Esophagus muscularis mucosa (tissue), 4 donors: Measurements from ENCODE around the gene FXYD4. TPM values are rescaled to one million over a fixed set of nuclear protein-coding genes. Genes with fewer than 3 reads are reported as not detected.

Experiments used
- DNase-seq: peaks from one replicate; pipeline ENCODE4 v3.0.0-alpha.2; 2017; ENCODE audit errors: extremely low spot score
- H3K27ac ChIP-seq, 4 donors: fragments of 200-600 bp; sonication (generic); replicated peaks in 1 of 4; 1 replicate in 3 of 4; 2 replicates in 1 of 4; pipeline ENCODE4 v1.5.1; 2016 to 2019; ENCODE audit warnings: mild to moderate bottlenecking in 1 of 4
- H3K27me3 ChIP-seq, 4 donors: fragments of 200-600 bp; sonication (generic); one replicate each; pipeline versions ENCODE4 v1.5.1 to v1.6.0; 2016 to 2019
- H3K36me3 ChIP-seq, 4 donors: fragments of 200-600 bp; sonication (generic); one replicate each; pipeline ENCODE4 v1.5.1; 2016 to 2019
- H3K4me1 ChIP-seq, 4 donors: fragments of 200-600 bp; sonication (generic); one replicate each; pipeline ENCODE4 v1.5.1; 2016 to 2019
- H3K4me3 ChIP-seq, 4 donors: fragments of 200-600 bp; sonication (generic); 1 replicate in 2 of 4; 2 replicates in 2 of 4; pipeline ENCODE4 v1.5.1; 2016 to 2019; ENCODE audit warnings: mild to moderate bottlenecking in 4 of 4, moderate library complexity in 1 of 4
- H3K9me3 ChIP-seq, 4 donors: fragments of 200-600 bp; sonication (generic); 1 replicate in 3 of 4; 2 replicates in 1 of 4; pipeline ENCODE4 v1.5.1; 2016 to 2019
- CTCF ChIP-seq, 3 experiments: fragments of 200-600 bp in 2 of 3; fragments of 450-650 bp in 1 of 3; sonication (generic) in 2 of 3; IDR thresholded peaks; one replicate each; pipeline ENCODE4 v1.5.1; 2017 to 2019; ENCODE audit warnings: antibody characterized with exemption in 3 of 3, mild to moderate bottlenecking in 2 of 3, moderate library complexity in 1 of 3
- EP300 ChIP-seq: sonication (generic); formaldehyde crosslinking; IDR thresholded peaks from one replicate; pipeline ENCODE4 v1.6.1; 2017; ENCODE audit warnings: antibody characterized with exemption
- POLR2A ChIP-seq: fragments of 450-650 bp; IDR thresholded peaks from one replicate; pipeline ENCODE4 v1.6.1; 2017; ENCODE audit warnings: antibody characterized with exemption, moderate library complexity, mild to moderate bottlenecking, low read depth
- POLR2AphosphoS5 ChIP-seq, 2 donors: sonication (generic); formaldehyde crosslinking; IDR thresholded peaks; one replicate each; pipeline ENCODE4 v1.6.1; 2017; ENCODE audit warnings: antibody characterized with exemption in 2 of 2
- WGBS: methylation state at CpG from one replicate; pipeline ENCODE4 v1.1.5; 2018; 5-methylcytosine and 5-hydroxymethylcytosine counted together
- intact Hi-C: fragments of 100-400 bp; cut with DNase I; formaldehyde crosslinking; loops from one replicate; pipeline ENCODE4 v1.15.1; 2023
- total RNA-seq, 4 donors: library from RNA; depleted of rRNA; stranded (reverse); fragments of >200 nt; gene quantifications; one replicate each; pipeline versions ENCODE4 v1.1.0 to v1.2.1, GENCODE V29; 2016

Gene FXYD4
- total RNA-seq, 4 donors from 2014 or later: not detected

- intact Hi-C loops: no loop called here
Measured at GRCh38 chr10:43402880-43403452, 31.5 kb downstream of the FXYD4 start.

GRCh38 chr10:43403911-43404703, 32.7 kb downstream of the FXYD4 start:
- Histone ChIP-seq H3K4me3 (peak overlapping the region in 1 of 4 donors; percentile 11), H3K4me1 (peaks cover 66 to 85% (median 79%) of the 10 kb centered on the region in 4 donors), H3K27me3 (no peaks in the 10 kb centered on the region), H3K9me3 (no peaks in the 10 kb centered on the region), H3K36me3 (peaks cover 0 to 22% (median 5%) of the 10 kb centered on the region in 4 donors), H3K27ac (peak overlapping the region in 3 of 4 donors; percentile 10 to 100 (median 25))
- intact Hi-C loops: no loop called here
- TF ChIP-seq POLR2A (no peak), POLR2AphosphoS5 (IDR thresholded peaks at IDR 0.05) (no peak), EP300 (no peak), CTCF (IDR thresholded peaks at IDR 0.05) (no peak)
- 75% methylated on average over 11 of the region's 14 CpGs for WGBS
- no peak for DNase-seq

More at GRCh38 chr10:43402880-43403452, 31.5 kb downstream of the FXYD4 start:
- Histone ChIP-seq H3K4me1 (peaks cover 78 to 90% (median 88%) of the 10 kb centered on the region in 4 donors), H3K27ac (no peak overlapping the region), H3K36me3 (peaks cover 0 to 24% (median 6%) of the 10 kb centered on the region in 4 donors), H3K9me3 (no peaks in the 10 kb centered on the region), H3K27me3 (no peaks in the 10 kb centered on the region), H3K4me3 (no peak overlapping the region)
- no peak for DNase-seq
- no peak for TF ChIP-seq EP300
- TF ChIP-seq POLR2AphosphoS5 (IDR thresholded peaks at IDR 0.05): no peak
- no peak for TF ChIP-seq POLR2A
- TF ChIP-seq CTCF (IDR thresholded peaks at IDR 0.05): no peak
- 87% methylated on average over 7 of the region's 7 CpGs for WGBS

GRCh38 chr10:43404704-43405084, 33.3 kb downstream of the FXYD4 start:
- Histone ChIP-seq H3K27me3 (no peaks in the 10 kb centered on the region), H3K27ac (peak overlapping the region in 3 of 4 donors; percentile 10 to 100 (median 25)), H3K4me3 (peak overlapping the region in 1 of 4 donors; percentile 11), H3K36me3 (peaks cover 0 to 16% (median 3%) of the 10 kb centered on the region in 4 donors), H3K9me3 (no peaks in the 10 kb centered on the region), H3K4me1 (peaks cover 60 to 83% (median 77%) of the 10 kb centered on the region in 4 donors)
- no peak for DNase-seq
- TF ChIP-seq POLR2A: no peak
- TF ChIP-seq CTCF (IDR thresholded peaks at IDR 0.05): no peak
- no peak for TF ChIP-seq EP300
- TF ChIP-seq POLR2AphosphoS5 (IDR thresholded peaks at IDR 0.05): no peak
- 73% methylated on average over 6 of the region's 6 CpGs for WGBS
- intact Hi-C loops: no loop called here

GRCh38 chr10:43407148-43407575, 35.7 kb downstream of the FXYD4 start:
- Histone ChIP-seq H3K9me3 (no peaks in the 10 kb centered on the region), H3K27me3 (no peaks in the 10 kb centered on the region), H3K4me1 (peaks cover 41 to 65% (median 58%) of the 10 kb centered on the region in 4 donors), H3K36me3 (peaks cover 0 to 13% (median 3%) of the 10 kb centered on the region in 4 donors), H3K4me3 (peak overlapping the region; percentile 71 to 94 (median 90)), H3K27ac (peak overlapping the region; percentile 96 to 100 (median 100))
- intact Hi-C loops: no loop called here
- no peak for DNase-seq
- TF ChIP-seq CTCF (IDR thresholded peaks at IDR 0.05): no peak
- no peak for TF ChIP-seq POLR2A
- no peak for TF ChIP-seq EP300
- TF ChIP-seq POLR2AphosphoS5 (IDR thresholded peaks at IDR 0.05): no peak
- WGBS: 0% methylated on average over 34 of the region's 59 CpGs
